ENCODE measurements around the gene UST.

GRCh38 chr6:148887181-148887580 is 140.4 kb downstream of the UST start:
- TF ChIP-seq EZH2 (IDR thresholded peaks at IDR 0.05; ENCODE audit: borderline replicate concordance, low read length) (no peak), CTCF (conservative IDR thresholded peaks at IDR 0.05 in 1 of 2, IDR thresholded peaks at IDR 0.05 in 1 of 2; ENCODE audit: extremely low read depth in 1 of 2, insufficient read depth in 1 of 2, low read depth in 1 of 2, low read length in 2 of 2) (no peak)

All from mammary epithelial cell (primary cell).